Measurements from ENCODE around the gene SYTL2. TPM values are rescaled to one million over a fixed set of nuclear protein-coding genes. Genes with fewer than 3 reads are reported as not detected.
"Not testable (repeated sequence)": the region's sequence is repeated elsewhere in the genome, so short reads cannot be mapped to it uniquely, and the experiment has no call there.

SYTL2 gene
- 4.9 TPM for polyA plus RNA-seq (2013, experiment 1 of 2)
- polyA plus RNA-seq (2013, experiment 2 of 2) = 5.4 TPM

GRCh38 chr11:85810871-85811611 is at the start of gene SYTL2:
Gene SYTL2 (minus strand): TSS chr11:85811141. CDS start chr11:85757725, 53,416 bp downstream.
- Histone ChIP-seq H2BK15ac (replicated peaks; ENCODE audit: low read depth) (no peak within 1 kb of the TSS), H4K8ac (ENCODE audit: low read depth, low read length) (no peak within 1 kb of the TSS), H3K27ac (ENCODE audit: low read depth, low read length) (no peak within 1 kb of the TSS), H3K4me3 (ENCODE audit: low read length) (peak within 1 kb of the TSS; percentile 26), H3K4me1 (ENCODE audit: control insufficient read depth, low read depth, low read length) (peaks cover 2% of the 10 kb centered on the region), H2BK5ac (ENCODE audit: low read length) (no peak within 1 kb of the TSS), H3K9ac (ENCODE audit: low read length) (peak within 1 kb of the TSS; percentile 66), H3K79me1 (ENCODE audit: low read length) (no peaks in the 10 kb centered on the region), H3K18ac (ENCODE audit: low read length) (no peak within 1 kb of the TSS), H3K23ac (ENCODE audit: low read length) (no peak within 1 kb of the TSS), H3K56ac (ENCODE audit: low read length) (peak within 1 kb of the TSS; percentile 28), H2AK5ac (ENCODE audit: low read length) (no peak within 1 kb of the TSS), H3K36me3 (ENCODE audit: control insufficient read depth, insufficient read depth, low read length) (no peaks in the 10 kb centered on the region), H3K27me3 (ENCODE audit: insufficient read depth, low read length, poor library complexity) (no peaks in the 10 kb centered on the region), H3K4ac (ENCODE audit: low read depth, low read length) (no peak within 1 kb of the TSS), H3K79me2 (ENCODE audit: control insufficient read depth, insufficient read depth, low read length) (no peaks in the 10 kb centered on the region), H4K5ac (ENCODE audit: low read length) (no peak within 1 kb of the TSS), H3K4me2 (ENCODE audit: low read length) (peak within 1 kb of the TSS; percentile 43), H2BK120ac (ENCODE audit: low read depth, low read length) (no peak within 1 kb of the TSS)
- peak; percentile 83 for DNase-seq
- no CpG with 5 or more reads among the region's 72 CpGs for WGBS (ENCODE audit: extremely low coverage, insufficient coverage, low lambda C conversion rate)

GRCh38 chr11:85859541-85859940 is 48.6 kb upstream of the SYTL2 start:
- H3K79me1 ChIP-seq (ENCODE audit: low read length); DNase-seq; H3K27me3 ChIP-seq (ENCODE audit: insufficient read depth, low read length, poor library complexity); H3K56ac ChIP-seq (ENCODE audit: low read length); H4K5ac ChIP-seq (ENCODE audit: low read length); H3K4me3 ChIP-seq (ENCODE audit: low read length); H3K18ac ChIP-seq (ENCODE audit: low read length); H2BK5ac ChIP-seq (ENCODE audit: low read length); H3K36me3 ChIP-seq (ENCODE audit: control insufficient read depth, insufficient read depth, low read length); H2BK15ac ChIP-seq (replicated peaks; ENCODE audit: low read depth); H3K9ac ChIP-seq (ENCODE audit: low read length); H3K23ac ChIP-seq (ENCODE audit: low read length); H4K8ac ChIP-seq (ENCODE audit: low read depth, low read length); H3K4me1 ChIP-seq (ENCODE audit: control insufficient read depth, low read depth, low read length); H2AK5ac ChIP-seq (ENCODE audit: low read length); H3K79me2 ChIP-seq (ENCODE audit: control insufficient read depth, insufficient read depth, low read length); H3K27ac ChIP-seq (ENCODE audit: low read depth, low read length); H2BK120ac ChIP-seq (ENCODE audit: low read depth, low read length); H3K4ac ChIP-seq (ENCODE audit: low read depth, low read length); H3K4me2 ChIP-seq (ENCODE audit: low read length): not testable (repeated sequence)

GRCh38 chr11:85857098-85857497 is 46.2 kb upstream of the SYTL2 start:
- H2BK15ac ChIP-seq (replicated peaks; ENCODE audit: low read depth) = no peak overlapping the region
- H2BK120ac ChIP-seq (ENCODE audit: low read depth, low read length) = no peak overlapping the region
- no peaks in the 10 kb centered on the region for H3K79me1 ChIP-seq (ENCODE audit: low read length)
- no peak overlapping the region for H3K9ac ChIP-seq (ENCODE audit: low read length)
- H4K5ac ChIP-seq (ENCODE audit: low read length) = no peak overlapping the region
- H3K23ac ChIP-seq (ENCODE audit: low read length) = no peak overlapping the region
- H3K56ac ChIP-seq (ENCODE audit: low read length) = no peak overlapping the region
- no peak overlapping the region for H3K4ac ChIP-seq (ENCODE audit: low read depth, low read length)
- no peaks in the 10 kb centered on the region for H3K79me2 ChIP-seq (ENCODE audit: control insufficient read depth, insufficient read depth, low read length)
- WGBS (ENCODE audit: extremely low coverage, insufficient coverage, low lambda C conversion rate) = no CpG with 5 or more reads among the region's 10 CpGs
- H2AK5ac ChIP-seq (ENCODE audit: low read length) = no peak overlapping the region
- peaks cover 3% of the 10 kb centered on the region for H3K4me1 ChIP-seq (ENCODE audit: control insufficient read depth, low read depth, low read length)
- H3K36me3 ChIP-seq (ENCODE audit: control insufficient read depth, insufficient read depth, low read length) = no peaks in the 10 kb centered on the region
- H3K4me3 ChIP-seq (ENCODE audit: low read length) = no peak overlapping the region
- DNase-seq = no peak
- H4K8ac ChIP-seq (ENCODE audit: low read depth, low read length) = no peak overlapping the region
- no peak overlapping the region for H3K4me2 ChIP-seq (ENCODE audit: low read length)
- H3K18ac ChIP-seq (ENCODE audit: low read length) = no peak overlapping the region
- no peaks in the 10 kb centered on the region for H3K27me3 ChIP-seq (ENCODE audit: insufficient read depth, low read length, poor library complexity)
- H3K27ac ChIP-seq (ENCODE audit: low read depth, low read length) = no peak overlapping the region
- no peak overlapping the region for H2BK5ac ChIP-seq (ENCODE audit: low read length)

GRCh38 chr11:85855341-85855656 is 44.4 kb upstream of the SYTL2 start, which contains the start of gene CCDC83:
Gene CCDC83 (plus strand): TSS chr11:85855383. CDS start chr11:85865124, 9,741 bp downstream.
- Histone ChIP-seq H2BK120ac (ENCODE audit: low read depth, low read length) (no peak within 1 kb of the TSS), H3K79me2 (ENCODE audit: control insufficient read depth, insufficient read depth, low read length) (no peaks in the 10 kb centered on the region), H3K4me1 (ENCODE audit: control insufficient read depth, low read depth, low read length) (peaks cover 3% of the 10 kb centered on the region), H3K4me2 (ENCODE audit: low read length) (peak within 1 kb of the TSS; percentile 92), H4K5ac (ENCODE audit: low read length) (peak within 1 kb of the TSS; percentile 87), H3K4ac (ENCODE audit: low read depth, low read length) (peak within 1 kb of the TSS; percentile 19), H3K27ac (ENCODE audit: low read depth, low read length) (peak within 1 kb of the TSS; percentile 63), H3K27me3 (ENCODE audit: insufficient read depth, low read length, poor library complexity) (no peaks in the 10 kb centered on the region), H3K56ac (ENCODE audit: low read length) (peak within 1 kb of the TSS; percentile 97), H2AK5ac (ENCODE audit: low read length) (no peak within 1 kb of the TSS), H2BK5ac (ENCODE audit: low read length) (peak within 1 kb of the TSS; percentile 93), H3K23ac (ENCODE audit: low read length) (no peak within 1 kb of the TSS), H3K79me1 (ENCODE audit: low read length) (no peaks in the 10 kb centered on the region), H3K9ac (ENCODE audit: low read length) (peak within 1 kb of the TSS; percentile 95), H3K36me3 (ENCODE audit: control insufficient read depth, insufficient read depth, low read length) (no peaks in the 10 kb centered on the region), H2BK15ac (replicated peaks; ENCODE audit: low read depth) (no peak within 1 kb of the TSS), H3K4me3 (ENCODE audit: low read length) (peak within 1 kb of the TSS; percentile 56), H4K8ac (ENCODE audit: low read depth, low read length) (no peak within 1 kb of the TSS), H3K18ac (ENCODE audit: low read length) (peak within 1 kb of the TSS; percentile 85)
- no CpG with 5 or more reads among the region's 13 CpGs for WGBS (ENCODE audit: extremely low coverage, insufficient coverage, low lambda C conversion rate)
- peak; percentile 81 for DNase-seq

- DNase-seq = peak; percentile 98
Measured at GRCh38 chr11:85854557-85855340, 43.8 kb upstream of the SYTL2 start.

More at GRCh38 chr11:85854557-85855340, 43.8 kb upstream of the SYTL2 start:
- no peak overlapping the region for H2BK120ac ChIP-seq (ENCODE audit: low read depth, low read length)
- H3K4ac ChIP-seq (ENCODE audit: low read depth, low read length) = no peak overlapping the region
- peak overlapping the region; percentile 87 for H4K5ac ChIP-seq (ENCODE audit: low read length)
- no peaks in the 10 kb centered on the region for H3K36me3 ChIP-seq (ENCODE audit: control insufficient read depth, insufficient read depth, low read length)
- peak overlapping the region; percentile 97 for H3K56ac ChIP-seq (ENCODE audit: low read length)
- H2AK5ac ChIP-seq (ENCODE audit: low read length) = no peak overlapping the region
- H3K79me1 ChIP-seq (ENCODE audit: low read length) = no peaks in the 10 kb centered on the region
- H3K79me2 ChIP-seq (ENCODE audit: control insufficient read depth, insufficient read depth, low read length) = no peaks in the 10 kb centered on the region
- peak overlapping the region; percentile 63 for H3K27ac ChIP-seq (ENCODE audit: low read depth, low read length)
- H2BK15ac ChIP-seq (replicated peaks; ENCODE audit: low read depth) = no peak overlapping the region
- peak overlapping the region; percentile 56 for H3K4me3 ChIP-seq (ENCODE audit: low read length)
- no peak overlapping the region for H4K8ac ChIP-seq (ENCODE audit: low read depth, low read length)
- peaks cover 3% of the 10 kb centered on the region for H3K4me1 ChIP-seq (ENCODE audit: control insufficient read depth, low read depth, low read length)
- H3K4me2 ChIP-seq (ENCODE audit: low read length) = peak overlapping the region; percentile 92
- H3K9ac ChIP-seq (ENCODE audit: low read length) = peak overlapping the region; percentile 95
- no peak overlapping the region for H3K23ac ChIP-seq (ENCODE audit: low read length)
- H3K27me3 ChIP-seq (ENCODE audit: insufficient read depth, low read length, poor library complexity) = no peaks in the 10 kb centered on the region
- peak overlapping the region; percentile 93 for H2BK5ac ChIP-seq (ENCODE audit: low read length)
- WGBS (ENCODE audit: extremely low coverage, insufficient coverage, low lambda C conversion rate) = no CpG with 5 or more reads among the region's 62 CpGs
- H3K18ac ChIP-seq (ENCODE audit: low read length) = peak overlapping the region; percentile 85

Data from mesendoderm (in vitro differentiated cells).